ENCODE measurements around the gene CASKIN1. TPM values are rescaled to one million over a fixed set of nuclear protein-coding genes. Genes with fewer than 3 reads are reported as not detected.

Gene CASKIN1
- total RNA-seq, 1 experiment from 2014 or later, result 4.5 TPM

GRCh38 chr16:2145843-2146242, 50.6 kb downstream of the CASKIN1 start:
- Histone ChIP-seq H3K9me3 (ENCODE audit: control insufficient read depth, insufficient read depth, low read depth, low read length) (no peaks in the 10 kb centered on the region), H3K27me3 (ENCODE audit: control insufficient read depth, insufficient read depth, low read length) (no peaks in the 10 kb centered on the region), H3K4me1 (ENCODE audit: control insufficient read depth, insufficient read depth, low read length) (peaks cover 32% of the 10 kb centered on the region), H3K27ac (ENCODE audit: low read length) (no peak overlapping the region), H3K36me3 (ENCODE audit: control insufficient read depth, insufficient read depth, low read length) (no peaks in the 10 kb centered on the region), H3K4me3 (ENCODE audit: low read depth in 2 of 2, low read length in 2 of 2) (no peak overlapping the region)
- DNase-seq (ENCODE audit: low read depth, low spot score), result no peak
- TF ChIP-seq CTCF (IDR thresholded peaks at IDR 0.05) (no peak), TCF7L2 (IDR thresholded peaks at IDR 0.05; ENCODE audit: low read depth, low read length) (no peak), SIN3A (IDR thresholded peaks at IDR 0.05; ENCODE audit: borderline replicate concordance, insufficient read depth, low read depth, low read length) (no peak), POLR2AphosphoS5 (IDR thresholded peaks at IDR 0.05; ENCODE audit: low read depth, low read length) (no peak), REST (IDR thresholded peaks at IDR 0.05; ENCODE audit: insufficient read depth in 1 of 2, low read depth in 2 of 2, low read length in 1 of 2) (no peak)
- in situ Hi-C loops (cut with HindIII; ENCODE audit: low pct_unique_long_range_greater_than_20kb, low sequenced_read_pairs) (no loop called here), intact Hi-C loops (cut with micrococcal nuclease; ENCODE audit: unreplicated experiment) (loop anchor here (10.0 kb wide), 1 partner anchor 121 kb away; the partner anchor contains the start of gene NHERF2)
- ChIA-PET CTCF (no interaction called here), POLR2A (interaction anchor here (0.7 kb wide), 1 partner anchor 57 kb away, joined by 3 read pairs; no protein-coding TSS in a partner anchor)
- no peak for ATAC-seq
- no TSS peak for BruUV-seq (replicated peaks)

GRCh38 chr16:2143878-2144485, 52.4 kb downstream of the CASKIN1 start:
- ChIA-PET POLR2A (no interaction called here), CTCF (no interaction called here)
- Histone ChIP-seq H3K4me3 (ENCODE audit: low read depth in 2 of 2, low read length in 2 of 2) (no peak overlapping the region), H3K27ac (ENCODE audit: low read length) (no peak overlapping the region), H3K9me3 (ENCODE audit: control insufficient read depth, insufficient read depth, low read depth, low read length) (no peaks in the 10 kb centered on the region), H3K27me3 (ENCODE audit: control insufficient read depth, insufficient read depth, low read length) (no peaks in the 10 kb centered on the region), H3K36me3 (ENCODE audit: control insufficient read depth, insufficient read depth, low read length) (no peaks in the 10 kb centered on the region), H3K4me1 (ENCODE audit: control insufficient read depth, insufficient read depth, low read length) (peaks cover 18% of the 10 kb centered on the region)
- DNase-seq (ENCODE audit: low read depth, low spot score), result no peak
- in situ Hi-C loops (cut with HindIII; ENCODE audit: low pct_unique_long_range_greater_than_20kb, low sequenced_read_pairs) (no loop called here), intact Hi-C loops (cut with micrococcal nuclease; ENCODE audit: unreplicated experiment) (loop anchor here (10.0 kb wide), 1 partner anchor 119 kb away; the partner anchor contains the start of gene NHERF2)
- ATAC-seq, result no peak
- TF ChIP-seq SIN3A (IDR thresholded peaks at IDR 0.05; ENCODE audit: borderline replicate concordance, insufficient read depth, low read depth, low read length), result no peak
- BruUV-seq (replicated peaks), result no TSS peak

All from Panc1 (cell line).